Activated CD8-positive, alpha-beta memory T cell treated with anti-CD3 and anti-CD28 coated beads for 36 hours (primary cell): Measurements from ENCODE around the gene SLC7A9. TPM values are rescaled to one million over a fixed set of nuclear protein-coding genes. Genes with fewer than 3 reads are reported as not detected.
"Not testable (repeated sequence)": the region's sequence is repeated elsewhere in the genome, so short reads cannot be mapped to it uniquely, and the experiment has no call there.

ENCODE experiments used
- CTCF ChIA-PET: fragments of 350-600 bp; sonication (Branson Sonifier 250); formaldehyde crosslinking; loops from one replicate; lab custom pipeline; 2021; ENCODE audit warnings: antibody characterized with exemption; lab: Charles Lee
- POLR2A ChIA-PET: fragments of 350-600 bp; sonication (Branson Sonifier 250); formaldehyde crosslinking; loops from one replicate; lab custom pipeline; 2021; ENCODE audit warnings: antibody characterized with exemption; lab: Charles Lee
- total RNA-seq, 2 experiments: library from RNA; stranded (reverse); gene quantifications; one replicate each; pipeline ENCODE4 v1.2.3, GENCODE V29; 2021

SLC7A9 gene
- total RNA-seq, 2 experiments from 2014 or later: not detected

GRCh38 chr19:32833388-32833787 is 36.2 kb downstream of the SLC7A9 start:
- CTCF ChIA-PET, POLR2A ChIA-PET: not testable (repeated sequence)

DNA sequence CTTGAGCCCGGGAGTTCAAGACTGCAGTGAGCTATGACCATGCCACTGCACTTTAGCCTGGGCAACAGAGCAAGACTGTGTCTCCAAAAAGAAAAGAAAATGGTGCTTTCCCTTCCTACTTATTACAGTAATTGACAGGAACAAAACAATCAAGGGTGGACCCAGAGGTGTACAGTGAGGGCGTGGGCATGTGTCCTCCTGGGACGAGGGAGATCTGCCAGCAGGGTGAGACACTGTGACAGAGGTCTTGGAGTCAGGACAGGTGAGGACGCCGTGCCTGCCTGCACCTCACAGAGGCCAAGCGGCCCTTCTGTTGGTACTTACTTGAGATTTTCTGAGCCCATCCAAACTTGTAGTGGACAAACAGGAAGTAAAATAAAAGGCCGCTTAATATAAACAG is 36.7 kb downstream of the SLC7A9 start:
- CTCF ChIA-PET: not testable (repeated sequence)
- POLR2A ChIA-PET: interaction anchor here (0.8 kb wide), 1 partner anchor 28 kb away, joined by 5 read pairs; no protein-coding TSS in a partner anchor

DNA sequence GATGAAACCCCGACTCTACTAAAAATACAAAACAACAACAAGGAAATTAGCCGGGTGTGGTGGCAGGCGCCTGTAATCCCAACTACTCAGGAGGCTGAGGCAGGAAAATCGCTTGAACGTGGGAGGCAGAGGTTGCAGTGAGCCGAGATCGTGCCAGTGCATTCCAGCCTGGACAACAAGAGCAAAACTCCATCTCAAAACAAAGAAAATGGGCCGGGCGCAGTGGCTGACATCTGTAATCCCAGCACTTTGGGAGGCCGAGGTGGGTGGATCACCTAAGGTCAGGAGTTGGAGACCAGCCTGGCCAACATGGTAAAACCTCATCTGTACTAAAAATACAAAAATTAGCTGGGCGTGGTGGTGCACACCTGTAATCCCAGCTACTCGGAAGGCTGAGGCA is 37.5 kb downstream of the SLC7A9 start:
- CTCF ChIA-PET, POLR2A ChIA-PET: not testable (repeated sequence)

DNA sequence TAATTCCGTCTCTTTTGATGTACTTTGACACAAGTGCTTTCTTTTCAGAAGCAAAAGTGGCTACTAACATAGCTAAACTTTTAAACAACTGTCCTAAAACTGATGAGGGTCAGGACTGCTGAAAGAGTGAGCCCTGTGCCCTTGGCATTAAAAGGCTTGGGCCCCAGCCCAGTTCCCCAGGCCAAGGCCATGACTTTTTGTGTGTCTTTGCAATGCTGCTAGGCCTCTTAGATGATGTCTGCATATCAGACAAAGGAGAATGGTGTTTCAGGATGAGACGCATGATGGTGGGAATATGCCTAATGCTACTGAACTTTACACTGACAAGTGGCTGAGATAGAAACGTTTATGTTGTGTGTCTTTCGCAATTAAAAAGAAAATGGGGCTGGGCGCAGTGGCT is 38.0 kb downstream of the SLC7A9 start:
- ChIA-PET POLR2A (no interaction called here), CTCF (no interaction called here)

DNA sequence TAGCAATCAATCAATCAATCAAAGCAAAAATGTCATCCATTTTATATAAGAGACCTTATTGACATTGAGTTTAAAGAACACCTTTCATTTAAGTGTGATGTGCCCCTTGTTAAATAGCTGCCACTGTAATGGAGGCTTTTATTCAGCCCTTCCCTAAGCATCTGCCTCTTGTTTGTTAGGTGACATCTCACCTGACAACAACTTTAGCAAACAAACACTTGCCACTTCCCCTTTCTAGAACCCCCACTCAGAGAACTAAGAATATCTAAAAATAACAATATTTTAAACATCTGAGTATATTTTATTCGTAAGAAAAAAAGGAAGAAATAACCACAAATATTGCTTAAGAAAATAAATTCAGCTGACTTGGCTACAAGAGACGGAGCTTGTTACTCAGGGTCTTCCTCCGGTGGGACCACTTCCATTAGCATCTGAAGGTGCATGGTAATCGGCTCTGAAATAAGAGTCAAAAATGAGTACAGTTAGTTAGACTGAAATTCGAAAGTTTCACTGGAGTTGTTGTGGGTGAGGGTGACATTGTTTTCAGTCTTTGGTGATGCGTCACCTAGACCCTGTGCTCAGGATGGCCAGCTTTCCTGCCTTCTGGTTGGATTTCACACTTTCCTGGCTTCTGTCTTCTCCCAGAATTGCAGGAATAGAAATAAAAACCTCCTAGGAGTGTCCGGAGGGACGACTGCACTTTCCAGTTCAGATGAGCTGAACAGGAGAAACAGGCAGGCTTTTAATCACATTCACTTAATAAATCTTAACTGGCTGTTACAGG is 39.1 kb downstream of the SLC7A9 start:
- ChIA-PET CTCF (no interaction called here), POLR2A (no interaction called here)

DNA sequence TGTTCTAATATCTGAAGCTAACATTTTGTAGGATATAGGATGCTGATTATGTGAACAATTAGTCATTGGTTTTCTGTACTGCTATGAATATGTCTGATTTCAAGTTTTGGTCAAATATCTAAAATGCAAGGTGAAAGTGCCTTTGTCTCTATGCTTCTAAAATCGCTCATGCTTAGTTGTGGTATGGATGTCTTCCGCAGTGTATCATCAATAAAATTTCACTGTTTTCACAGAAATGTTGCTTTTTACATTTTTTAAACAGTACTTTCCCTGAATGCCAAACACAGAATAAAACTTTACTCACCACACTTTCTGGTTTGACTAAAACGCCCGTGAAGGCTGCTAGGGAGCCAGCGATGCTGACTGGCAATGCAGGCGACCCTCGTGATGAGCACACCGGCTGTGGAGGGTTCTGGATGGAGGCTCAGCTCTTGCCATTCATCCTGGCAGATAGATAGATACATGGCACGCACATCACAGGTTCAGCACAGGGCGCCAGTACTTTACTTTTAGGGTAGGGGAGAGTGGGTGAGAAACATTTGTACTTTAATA is 40.1 kb downstream of the SLC7A9 start:
- ChIA-PET CTCF (no interaction called here), POLR2A (no interaction called here)

DNA sequence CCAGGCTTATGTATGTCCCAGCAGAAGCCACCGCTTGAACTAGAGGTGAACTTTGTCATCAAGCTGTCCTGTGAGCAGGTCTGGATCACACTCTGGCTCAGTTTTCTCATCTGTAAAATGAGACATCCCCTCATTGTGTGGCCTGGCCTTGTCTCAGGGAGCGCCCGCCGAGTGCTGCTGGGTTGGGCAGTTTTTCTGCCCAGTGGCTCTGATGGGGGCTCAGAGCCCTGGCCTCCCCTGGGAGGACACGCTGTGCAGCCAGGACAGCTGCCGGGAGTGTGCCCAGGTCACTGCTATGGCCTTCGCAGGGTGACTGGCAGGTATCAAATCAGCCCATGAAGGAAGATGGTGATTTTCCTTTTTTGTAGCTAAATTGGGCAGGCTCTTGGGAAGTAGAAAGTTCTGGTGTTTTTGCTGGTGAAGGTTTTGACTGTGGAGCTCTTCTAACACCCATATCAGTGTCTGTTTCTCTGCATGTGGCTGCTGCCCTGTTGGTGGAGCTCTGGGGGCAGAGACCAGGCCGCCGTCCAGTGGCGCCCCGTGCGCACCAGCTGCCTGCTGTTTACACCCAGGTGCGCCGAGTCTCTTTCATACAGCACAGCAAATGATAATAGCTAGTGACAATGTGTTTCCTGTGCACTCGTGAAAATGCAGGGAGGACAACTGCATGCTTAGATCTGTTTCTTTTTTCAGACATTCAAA is 40.8 kb downstream of the SLC7A9 start:
- CTCF ChIA-PET: no interaction called here
- POLR2A ChIA-PET: no interaction called here

DNA sequence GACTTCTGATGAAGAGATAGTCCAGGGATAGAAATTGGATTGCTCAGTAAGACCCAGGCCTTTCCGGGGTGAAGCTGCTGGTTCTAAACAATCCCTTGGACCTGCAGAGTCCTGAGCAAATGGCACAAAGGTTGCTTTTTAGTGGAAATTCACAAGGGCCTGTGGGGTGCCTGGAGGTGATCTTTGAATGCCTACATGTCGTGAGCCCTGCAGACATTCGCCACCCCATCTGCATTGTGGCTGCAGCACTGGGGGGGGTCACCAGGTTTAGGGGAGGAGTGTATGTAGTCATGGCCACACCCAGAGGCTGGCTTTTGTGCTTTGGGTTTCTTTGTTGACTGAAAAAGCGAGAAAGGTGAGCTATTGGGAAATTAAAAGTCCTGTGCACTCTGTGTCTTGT is 41.4 kb downstream of the SLC7A9 start:
- ChIA-PET CTCF (no interaction called here), POLR2A (no interaction called here)

DNA sequence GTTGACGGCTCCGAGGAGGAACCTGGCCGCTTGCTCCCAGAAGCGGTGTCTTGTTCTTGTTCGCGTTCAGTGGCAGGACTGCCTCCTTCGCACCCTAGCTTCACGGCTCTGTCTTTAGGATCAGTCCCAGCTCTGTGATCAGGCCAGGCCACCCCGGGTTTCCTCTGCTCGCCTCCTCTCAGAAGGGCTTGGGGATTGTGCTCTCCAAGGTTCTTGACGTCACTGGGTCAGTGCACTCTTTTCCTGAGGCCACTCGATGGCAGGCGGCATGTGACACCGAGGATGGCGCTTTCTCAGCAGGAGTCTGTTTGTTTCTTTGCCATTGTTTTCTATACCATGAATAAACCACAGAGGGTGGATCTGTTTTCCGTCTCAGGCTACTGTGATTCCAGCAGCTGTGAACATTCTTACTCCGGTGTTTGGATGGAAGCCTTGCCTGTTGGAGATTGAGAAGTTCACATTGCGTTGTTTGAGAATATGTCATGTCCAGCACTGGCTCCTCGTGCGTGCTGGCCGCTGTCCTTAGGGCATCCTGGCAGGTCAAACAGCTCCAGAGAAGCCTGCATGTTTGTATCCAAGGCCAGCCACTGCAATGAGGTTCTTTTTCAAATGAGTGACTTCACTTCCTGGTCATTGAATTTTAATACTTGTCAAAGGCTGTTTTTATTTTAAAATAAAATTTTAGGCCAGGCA is 44.5 kb downstream of the SLC7A9 start:
- CTCF ChIA-PET: no interaction called here
- POLR2A ChIA-PET: no interaction called here

GRCh38 chr19:32824191-32824751 is 45.3 kb downstream of the SLC7A9 start:
- CTCF ChIA-PET: no interaction called here
- POLR2A ChIA-PET: no interaction called here

DNA sequence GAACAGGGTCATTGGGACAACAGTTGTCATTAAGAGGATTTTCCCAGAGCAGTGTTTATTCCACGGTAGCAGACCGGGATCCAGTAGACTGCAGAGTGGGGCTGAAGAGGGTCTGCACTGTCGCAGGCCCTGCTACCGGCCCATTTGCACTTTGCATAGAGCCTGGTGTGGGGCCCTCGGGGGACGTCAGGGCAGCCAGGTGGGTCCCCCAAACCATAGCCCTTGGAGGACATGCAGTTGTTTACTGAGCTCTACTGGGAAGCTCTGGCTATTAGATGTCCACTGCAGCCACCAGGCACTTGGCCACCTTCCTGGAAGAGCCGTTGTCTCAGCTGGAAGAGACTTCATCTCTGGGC is 45.8 kb downstream of the SLC7A9 start:
- ChIA-PET CTCF (no interaction called here), POLR2A (no interaction called here)

DNA sequence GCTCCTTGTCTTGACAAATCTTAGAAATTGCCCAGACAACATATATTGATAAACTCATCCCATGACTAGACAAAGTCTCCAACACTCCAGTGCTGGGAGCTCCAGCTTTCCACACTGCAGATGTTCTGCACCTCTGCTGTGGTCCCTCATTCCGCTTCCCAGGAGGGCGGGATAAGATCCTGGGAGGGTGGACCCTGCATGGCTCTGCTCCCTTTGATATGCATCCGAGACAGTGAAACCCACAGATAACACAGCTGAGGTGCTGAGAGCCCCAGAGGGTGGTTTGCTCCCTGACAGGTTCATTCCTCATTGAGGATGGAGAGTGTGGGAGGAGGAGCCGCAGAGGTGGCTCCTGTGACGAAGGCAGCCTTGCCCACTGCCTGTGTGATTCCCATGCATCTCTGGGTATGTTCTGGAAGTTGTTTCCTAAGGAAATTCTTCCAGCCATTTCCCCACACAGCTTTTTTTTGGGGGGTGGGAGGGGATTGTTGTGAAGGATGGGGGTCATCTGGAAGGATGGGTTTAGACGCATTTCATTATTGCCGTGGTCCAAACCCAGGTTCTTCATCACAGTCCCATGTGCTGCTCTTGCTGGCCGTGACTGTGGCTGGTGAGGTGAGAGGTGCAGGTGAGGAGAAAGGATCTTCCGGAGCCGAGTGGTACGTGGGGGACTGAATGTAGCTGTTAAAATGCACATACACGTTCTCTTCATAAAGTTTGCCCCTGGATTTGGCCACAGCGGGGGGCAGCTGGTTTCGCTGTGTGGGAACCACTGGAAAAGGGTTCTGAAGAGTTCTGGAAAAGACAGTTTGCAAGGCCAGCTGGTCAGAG is 46.4 kb downstream of the SLC7A9 start:
- ChIA-PET POLR2A (interaction anchor here (0.6 kb wide), 1 partner anchor 1469 kb away, joined by 3 read pairs; no protein-coding TSS in a partner anchor), CTCF (no interaction called here)

GRCh38 chr19:32819419-32820400 is 49.9 kb downstream of the SLC7A9 start:
- ChIA-PET POLR2A (interaction anchor here (0.6 kb wide), 1 partner anchor 26 kb away, joined by 16 read pairs; no protein-coding TSS in a partner anchor), CTCF (no interaction called here)

DNA sequence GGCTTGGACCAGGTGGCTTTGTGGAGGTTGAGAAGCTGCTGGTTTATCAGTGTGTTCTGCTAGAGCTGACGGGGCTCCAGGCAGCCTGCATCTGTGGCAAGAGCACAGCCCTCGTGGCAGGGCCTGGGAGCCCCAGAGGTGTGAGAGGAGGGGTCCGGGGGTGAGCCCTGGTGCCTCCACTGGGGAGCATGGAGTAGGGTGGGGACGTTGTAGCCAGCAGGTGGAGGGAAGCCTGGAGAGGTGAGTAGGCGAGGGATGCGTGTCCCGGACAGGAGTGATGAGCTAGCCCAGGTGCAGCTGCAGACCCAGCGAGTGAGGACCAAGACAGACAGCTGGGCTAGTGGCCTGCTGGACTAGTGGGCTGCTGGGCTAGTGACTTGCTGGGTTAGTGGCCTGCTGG is 51.0 kb downstream of the SLC7A9 start:
- ChIA-PET POLR2A (interaction anchor here (0.9 kb wide), 1 partner anchor 126 kb away, joined by 6 read pairs; no protein-coding TSS in a partner anchor), CTCF (no interaction called here)

DNA sequence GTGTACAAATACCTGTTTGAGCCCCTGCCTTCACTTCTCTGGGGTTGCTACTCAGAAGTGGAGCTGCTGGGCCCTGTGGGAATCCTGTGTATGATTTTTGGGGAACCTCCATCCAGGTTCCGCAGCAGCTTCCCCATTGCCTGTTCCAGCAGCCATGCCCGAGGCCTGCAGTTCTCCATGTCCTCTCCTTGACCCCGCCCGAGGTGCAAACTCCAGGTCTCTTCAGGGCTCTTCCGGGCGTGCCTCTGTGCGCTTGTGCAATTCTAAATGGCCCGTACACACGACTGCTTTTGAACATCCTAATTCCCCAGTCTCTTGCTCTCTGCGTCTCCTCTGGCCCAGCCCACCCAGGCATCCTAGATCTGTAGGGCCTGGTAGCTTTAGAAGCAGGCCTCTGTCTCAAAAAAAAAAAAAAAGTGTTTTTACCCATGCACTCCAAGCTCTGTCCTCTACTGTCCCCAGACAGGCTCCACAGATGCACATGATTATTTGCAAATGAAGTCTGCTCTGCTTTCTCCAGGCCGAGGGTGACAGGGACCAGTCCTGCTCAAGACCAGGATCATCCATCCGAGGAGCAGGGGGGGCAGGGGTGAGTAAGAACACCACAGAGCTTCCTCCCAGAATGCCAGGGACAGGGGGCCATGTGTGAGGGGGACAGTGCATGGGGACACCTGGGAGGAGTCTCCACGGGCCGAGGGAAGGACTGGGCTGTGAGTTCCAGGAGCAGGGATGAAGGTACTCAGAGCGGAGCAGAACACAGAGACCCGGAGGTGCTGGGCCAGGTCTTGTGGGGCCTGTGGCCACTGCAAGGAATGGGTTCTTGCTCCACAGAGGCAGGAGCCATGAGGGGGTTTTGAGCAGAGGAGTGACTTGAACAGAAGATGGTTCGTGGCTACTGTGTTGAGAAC is 51.7 kb downstream of the SLC7A9 start:
- CTCF ChIA-PET: no interaction called here
- POLR2A ChIA-PET: interaction anchor here (0.9 kb wide), 1 partner anchor 127 kb away, joined by 6 read pairs; no protein-coding TSS in a partner anchor

- CTCF ChIA-PET: no interaction called here
- POLR2A ChIA-PET: no interaction called here
Observed at GRCh38 chr19:32816555-32817099, 52.9 kb downstream of the SLC7A9 start.
